GM21381 (cell line): ENCODE measurements around the gene HPD.
A peak's percentile ranks its signal among the peaks of the same experiment; 100 is the strongest.
"Not testable (repeated sequence)": the region's sequence is repeated elsewhere in the genome, so short reads cannot be mapped to it uniquely, and the experiment has no call there.

Source experiments
- ATAC-seq: cut with Tn5 transposase; IDR thresholded peaks from one replicate; pipeline ENCODE4 v1.9.1; 2021; ENCODE audit warnings: mild to moderate bottlenecking, moderate library complexity; ENCODE audit not compliant: unreplicated experiment

The HPD gene

GRCh38 chr12:121800694-121801594 lies 57.7 kb downstream of the HPD start:
- no peak for ATAC-seq

GRCh38 chr12:121799842-121800693 lies 58.6 kb downstream of the HPD start:
- ATAC-seq, result no peak

- no peak for ATAC-seq
Observed at GRCh38 chr12:121799156-121799841, 59.4 kb downstream of the HPD start.

- ATAC-seq, result no peak
Observed at GRCh38 chr12:121798787-121799155, 59.9 kb downstream of the HPD start.

GRCh38 chr12:121797937-121798786 lies 60.5 kb downstream of the HPD start:
- ATAC-seq, result no peak

GRCh38 chr12:121796855-121797751 lies 61.6 kb downstream of the HPD start:
- no peak for ATAC-seq

GRCh38 chr12:121795034-121795968 lies 63.4 kb downstream of the HPD start:
- peak; percentile 17 for ATAC-seq

- ATAC-seq, result no peak
Observed at GRCh38 chr12:121794534-121795033, 64.1 kb downstream of the HPD start.

GRCh38 chr12:121793838-121794533 lies 64.7 kb downstream of the HPD start:
- ATAC-seq, result peak; percentile 45

- ATAC-seq, result peak; percentile 15
Observed at GRCh38 chr12:121793440-121793837, 65.2 kb downstream of the HPD start, which contains the start of gene RHOF. Gene RHOF, minus strand, starts transcription at chr12:121793688. Its CDS starts 55 bp downstream, at chr12:121793633.

- no peak for ATAC-seq
Observed at GRCh38 chr12:121792607-121793439, 65.8 kb downstream of the HPD start.

- ATAC-seq, result no peak
Observed at GRCh38 chr12:121791671-121792551, 66.7 kb downstream of the HPD start.

GRCh38 chr12:121790785-121791184 lies 67.9 kb downstream of the HPD start:
- ATAC-seq, result not testable (repeated sequence)

GRCh38 chr12:121789800-121790728 lies 68.6 kb downstream of the HPD start:
- ATAC-seq, result peak; percentile 30
